ENCODE measurements around the gene DNAH17. TPM values are rescaled to one million over a fixed set of nuclear protein-coding genes. Genes with fewer than 3 reads are reported as not detected.

DNAH17 gene
- total and polyA plus RNA-seq, 2 experiments from 2014 or later: 1.7 TPM; not detected in 1

GRCh38 chr17:78448356-78448993, 128.7 kb downstream of the DNAH17 start:
- no peaks in the 10 kb centered on the region for H3K36me3 ChIP-seq
- no peak overlapping the region for H3K27ac ChIP-seq
- H3K27me3 ChIP-seq: no peaks in the 10 kb centered on the region
- peak; percentile 16 for TF ChIP-seq CTCF (IDR thresholded peaks at IDR 0.05; ENCODE audit: low read depth, low read length)
- H3K4me1 ChIP-seq (ENCODE audit: low read depth): no peaks in the 10 kb centered on the region
- DNase-seq (ENCODE audit: low read depth in 1 of 2, low spot score in 1 of 2): peak in 1 of 2 donors; percentile 21
- no peak overlapping the region for H3K4me3 ChIP-seq
- H3K9me3 ChIP-seq (ENCODE audit: low read depth): no peaks in the 10 kb centered on the region

GRCh38 chr17:78446833-78447232, 130.4 kb downstream of the DNAH17 start:
- DNase-seq (ENCODE audit: low read depth in 1 of 2, low spot score in 1 of 2): no peak
- H3K4me1 ChIP-seq (ENCODE audit: low read depth): no peaks in the 10 kb centered on the region
- no peak overlapping the region for H3K27ac ChIP-seq
- no peaks in the 10 kb centered on the region for H3K9me3 ChIP-seq (ENCODE audit: low read depth)
- H3K4me3 ChIP-seq: no peak overlapping the region
- TF ChIP-seq CTCF (IDR thresholded peaks at IDR 0.05; ENCODE audit: low read depth, low read length): no peak
- no peaks in the 10 kb centered on the region for H3K27me3 ChIP-seq
- no peaks in the 10 kb centered on the region for H3K36me3 ChIP-seq

GRCh38 chr17:78444392-78444791, 132.8 kb downstream of the DNAH17 start:
- H3K4me1 ChIP-seq (ENCODE audit: low read depth): no peaks in the 10 kb centered on the region
- H3K27me3 ChIP-seq: no peaks in the 10 kb centered on the region
- no peaks in the 10 kb centered on the region for H3K36me3 ChIP-seq
- no peak for TF ChIP-seq CTCF (IDR thresholded peaks at IDR 0.05; ENCODE audit: low read depth, low read length)
- no peaks in the 10 kb centered on the region for H3K9me3 ChIP-seq (ENCODE audit: low read depth)
- H3K27ac ChIP-seq: no peak overlapping the region
- DNase-seq (ENCODE audit: low read depth in 1 of 2, low spot score in 1 of 2): no peak
- H3K4me3 ChIP-seq: no peak overlapping the region

GRCh38 chr17:78442648-78443218, 134.5 kb downstream of the DNAH17 start:
- no peak overlapping the region for H3K27ac ChIP-seq
- no peak overlapping the region for H3K4me3 ChIP-seq
- no peak for TF ChIP-seq CTCF (IDR thresholded peaks at IDR 0.05; ENCODE audit: low read depth, low read length)
- no peaks in the 10 kb centered on the region for H3K27me3 ChIP-seq
- H3K36me3 ChIP-seq: no peaks in the 10 kb centered on the region
- H3K4me1 ChIP-seq (ENCODE audit: low read depth): no peaks in the 10 kb centered on the region
- H3K9me3 ChIP-seq (ENCODE audit: low read depth): no peaks in the 10 kb centered on the region
- peak in 1 of 2 donors; percentile 96 for DNase-seq (ENCODE audit: low read depth in 1 of 2, low spot score in 1 of 2)

GRCh38 chr17:78441271-78441971, 135.8 kb downstream of the DNAH17 start:
- DNase-seq (ENCODE audit: low read depth in 1 of 2, low spot score in 1 of 2): no peak
- no peaks in the 10 kb centered on the region for H3K4me1 ChIP-seq (ENCODE audit: low read depth)
- no peak for TF ChIP-seq CTCF (IDR thresholded peaks at IDR 0.05; ENCODE audit: low read depth, low read length)
- H3K4me3 ChIP-seq: no peak overlapping the region
- no peaks in the 10 kb centered on the region for H3K36me3 ChIP-seq
- no peaks in the 10 kb centered on the region for H3K9me3 ChIP-seq (ENCODE audit: low read depth)
- H3K27me3 ChIP-seq: no peaks in the 10 kb centered on the region
- no peak overlapping the region for H3K27ac ChIP-seq

All from cardiac muscle cell (in vitro differentiated cells and primary cell).